PC-3 (cell line): ENCODE results near the gene VAMP8. TPM values are rescaled to one million over a fixed set of nuclear protein-coding genes. Genes with fewer than 3 reads are reported as not detected.

Source experiments
- ATAC-seq: fragments of 200-7000 bp; cut with Tn5 transposase; 2 replicates; pipeline ENCODE4 v1.9.1; 2020; ENCODE audit warnings: mild to moderate bottlenecking, moderate library complexity
- BruUV-seq: library from RNA; stranded (reverse); fragments of 400-500 nt; replicated peaks from 2 replicates; lab custom pipeline; 2021; lab: Mats Ljungman, UMichigan
- CTCF ChIA-PET: fragments of 300-600 bp; sonication (Branson Sonifier 250); formaldehyde crosslinking; loops from one replicate; lab custom pipeline; 2022; ENCODE audit warnings: antibody characterized with exemption; lab: Charles Lee
- POLR2A ChIA-PET: fragments of 300-600 bp; sonication (Branson Sonifier 250); formaldehyde crosslinking; loops from one replicate; lab custom pipeline; 2022; ENCODE audit warnings: antibody characterized with exemption; ENCODE audit not compliant: unreplicated experiment; lab: Charles Lee
- DNase-seq: peaks from one replicate; pipeline ENCODE4 v3.0.0-alpha.2; 2015
- H2AFZ ChIP-seq: fragments of 300-600 bp; sonication (generic); 2 replicates; pipeline ENCODE4 v1.6.0; 2016; ENCODE audit warnings: antibody characterized with exemption, low read length
- H3F3A ChIP-seq: fragments of 300-600 bp; sonication (generic); one replicate; pipeline ENCODE4 v1.6.0; 2017; ENCODE audit warnings: antibody characterized with exemption, low read length, control low read depth, mild to moderate bottlenecking; ENCODE audit not compliant: unreplicated experiment
- H3K27ac ChIP-seq: fragments of 300-600 bp; sonication (generic); 2 replicates; pipeline ENCODE4 v1.5.1; 2016; ENCODE audit warnings: mild to moderate bottlenecking, low read length
- H3K27me3 ChIP-seq: fragments of 300-600 bp; sonication (generic); 2 replicates; pipeline ENCODE4 v1.6.1; 2016; ENCODE audit warnings: low read length, mixed read lengths
- H3K36me3 ChIP-seq: fragments of 300-600 bp; sonication (generic); 2 replicates; pipeline ENCODE4 v1.6.1; 2016; ENCODE audit warnings: low read depth, mixed run types, low read length, mixed read lengths
- H3K4me1 ChIP-seq: fragments of 300-600 bp; sonication (generic); 2 replicates; pipeline ENCODE4 v1.5.1; 2016; ENCODE audit warnings: low read length; ENCODE audit not compliant: insufficient read depth
- H3K4me2 ChIP-seq: fragments of 300-600 bp; sonication (generic); 2 replicates; pipeline ENCODE4 v1.6.0; 2016; ENCODE audit warnings: low read length
- H3K4me3 ChIP-seq: fragments of 300-600 bp; sonication (generic); 2 replicates; pipeline ENCODE4 v1.5.1; 2016; ENCODE audit warnings: mild to moderate bottlenecking, low read length, mixed read lengths
- H3K79me2 ChIP-seq: fragments of 300-600 bp; sonication (generic); 2 replicates; pipeline ENCODE4 v1.6.1; 2017; ENCODE audit warnings: low read length, mixed read lengths
- H3K9ac ChIP-seq: fragments of 300-600 bp; sonication (generic); 2 replicates; pipeline ENCODE4 v1.6.0; 2016; ENCODE audit warnings: mild to moderate bottlenecking, low read length
- H3K9me2 ChIP-seq: fragments of 300-600 bp; sonication (generic); replicated peaks from 2 replicates; pipeline ENCODE4 v1.6.1; 2016; ENCODE audit warnings: mixed run types, low read length, mixed read lengths
- H3K9me3 ChIP-seq: fragments of 300-600 bp; sonication (generic); 2 replicates; pipeline ENCODE4 v1.6.1; 2016; ENCODE audit warnings: low read length, mixed read lengths
- H4K20me1 ChIP-seq: fragments of 300-600 bp; sonication (generic); 2 replicates; pipeline ENCODE4 v1.6.1; 2016; ENCODE audit warnings: low read length, mixed read lengths
- EZH2 ChIP-seq: fragments of 300-600 bp; sonication (generic); IDR thresholded peaks from one replicate; pipeline ENCODE4 v1.6.1; 2017; ENCODE audit warnings: antibody characterized with exemption, mild to moderate bottlenecking, low read length; ENCODE audit not compliant: unreplicated experiment
- EZH2phosphoT487 ChIP-seq: fragments of 300-600 bp; sonication (generic); IDR thresholded peaks from 2 replicates; pipeline ENCODE4 v1.6.1; 2018; ENCODE audit warnings: mild to moderate bottlenecking, antibody characterized with exemption, low read length, borderline replicate concordance
- intact Hi-C: fragments of 100-400 bp; cut with micrococcal nuclease; formaldehyde crosslinking; loops from 2 replicates; pipeline ENCODE4 v1.9.0; 2023
- total RNA-seq: library from RNA; depleted of rRNA; stranded (reverse); fragments of >200 nt; gene quantifications from 2 replicates; pipeline ENCODE4 v1.2.3, GENCODE V29; 2014
- TF ChIP-seq, protein P1 (sequence below): fragments of 300-600 bp; sonication (generic); conservative IDR thresholded peaks from 2 replicates; pipeline ENCODE4 v1.5.1; 2017; ENCODE audit warnings: antibody characterized with exemption, low read depth, mild to moderate bottlenecking, low read length

VAMP8 gene
- total RNA-seq, 1 experiment from 2014 or later: 142 TPM

DNA sequence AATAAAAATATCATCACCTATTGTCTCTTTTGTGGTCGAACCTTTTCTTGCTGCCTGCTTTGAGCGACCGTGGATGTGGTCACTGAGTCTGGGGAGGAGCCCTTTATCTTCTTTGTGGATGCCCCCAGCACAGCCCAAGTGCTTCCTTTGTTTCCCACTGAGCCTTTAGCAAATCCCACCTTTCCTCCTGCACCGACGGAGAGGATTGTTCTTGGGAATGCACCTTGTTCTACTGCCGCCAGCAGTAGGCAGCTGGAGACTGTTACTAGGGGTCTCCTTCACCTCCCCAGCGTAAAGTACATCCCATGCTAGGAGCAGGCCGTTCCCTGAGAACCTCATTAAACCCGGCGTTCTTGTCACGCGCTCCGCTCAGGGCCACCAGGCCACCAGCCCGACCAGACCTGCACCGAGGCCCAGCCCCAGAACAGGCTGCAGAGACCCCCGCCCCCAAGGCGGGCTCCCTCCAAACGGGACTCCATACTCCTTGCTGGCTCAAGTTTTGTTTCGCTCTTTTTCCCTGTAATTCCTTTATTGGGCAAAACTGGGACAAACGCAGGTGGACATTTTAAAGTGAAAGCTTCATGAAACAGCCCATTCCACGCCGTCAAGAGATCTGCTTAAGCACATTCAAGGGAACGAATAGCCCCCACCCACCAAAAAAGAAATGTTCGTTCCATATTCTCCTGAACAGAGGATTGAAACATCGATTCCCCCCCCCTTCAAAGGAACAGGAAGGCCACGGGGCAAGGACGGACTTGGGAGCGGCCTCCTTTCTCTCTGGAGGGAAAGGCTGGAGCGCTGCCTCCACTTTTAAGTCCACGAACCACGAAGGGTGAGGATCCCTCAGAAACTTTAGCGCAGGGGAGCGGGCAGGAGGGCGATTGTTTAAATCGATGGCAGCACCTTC lies 39.5 kb upstream of the VAMP8 start:
- H3K4me3 ChIP-seq: peak overlapping the region; percentile 95
- H4K20me1 ChIP-seq: peaks cover 38% of the 10 kb centered on the region
- POLR2A ChIA-PET: interaction anchor here (0.6 to 3.5 kb wide), 8 partner anchors 8 to 225 kb away, joined by 3 to 27 read pairs (median 4); no protein-coding TSS in a partner anchor
- H3K27me3 ChIP-seq: no peaks in the 10 kb centered on the region
- TF ChIP-seq EZH2: no peak
- TF ChIP-seq, protein P1, sequence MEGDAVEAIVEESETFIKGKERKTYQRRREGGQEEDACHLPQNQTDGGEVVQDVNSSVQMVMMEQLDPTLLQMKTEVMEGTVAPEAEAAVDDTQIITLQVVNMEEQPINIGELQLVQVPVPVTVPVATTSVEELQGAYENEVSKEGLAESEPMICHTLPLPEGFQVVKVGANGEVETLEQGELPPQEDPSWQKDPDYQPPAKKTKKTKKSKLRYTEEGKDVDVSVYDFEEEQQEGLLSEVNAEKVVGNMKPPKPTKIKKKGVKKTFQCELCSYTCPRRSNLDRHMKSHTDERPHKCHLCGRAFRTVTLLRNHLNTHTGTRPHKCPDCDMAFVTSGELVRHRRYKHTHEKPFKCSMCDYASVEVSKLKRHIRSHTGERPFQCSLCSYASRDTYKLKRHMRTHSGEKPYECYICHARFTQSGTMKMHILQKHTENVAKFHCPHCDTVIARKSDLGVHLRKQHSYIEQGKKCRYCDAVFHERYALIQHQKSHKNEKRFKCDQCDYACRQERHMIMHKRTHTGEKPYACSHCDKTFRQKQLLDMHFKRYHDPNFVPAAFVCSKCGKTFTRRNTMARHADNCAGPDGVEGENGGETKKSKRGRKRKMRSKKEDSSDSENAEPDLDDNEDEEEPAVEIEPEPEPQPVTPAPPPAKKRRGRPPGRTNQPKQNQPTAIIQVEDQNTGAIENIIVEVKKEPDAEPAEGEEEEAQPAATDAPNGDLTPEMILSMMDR: no peak
- no peak for TF ChIP-seq EZH2phosphoT487
- intact Hi-C loops: loop anchor here (1.0 to 2.0 kb wide), 4 partner anchors 21 to 117 kb away; no protein-coding TSS in a partner anchor
- peaks cover 35% of the 10 kb centered on the region for H3K36me3 ChIP-seq
- H3K4me2 ChIP-seq: peak overlapping the region; percentile 99
- H3K9me3 ChIP-seq: no peaks in the 10 kb centered on the region
- no peaks in the 10 kb centered on the region for H3K9me2 ChIP-seq
- ATAC-seq (peak; percentile 8), DNase-seq (peak; percentile 31)
- peak overlapping the region; percentile 59 for H2AFZ ChIP-seq
- peak overlapping the region; percentile 97 for H3K27ac ChIP-seq
- H3F3A ChIP-seq: peaks cover 30% of the 10 kb centered on the region
- peaks cover 70% of the 10 kb centered on the region for H3K79me2 ChIP-seq
- H3K4me1 ChIP-seq: peaks cover 44% of the 10 kb centered on the region
- peak overlapping the region; percentile 100 for H3K9ac ChIP-seq
- TSS peak; percentile 68 for BruUV-seq
- CTCF ChIA-PET: no interaction called here

- Histone ChIP-seq H3F3A (peaks cover 38% of the 10 kb centered on the region), H3K9me3 (no peaks in the 10 kb centered on the region), H3K79me2 (peaks cover 74% of the 10 kb centered on the region), H3K9me2 (no peaks in the 10 kb centered on the region), H3K4me1 (peaks cover 48% of the 10 kb centered on the region), H2AFZ (peak within 1 kb of the TSS; percentile 59), H3K4me2 (peak within 1 kb of the TSS; percentile 99), H3K9ac (peak within 1 kb of the TSS; percentile 100), H4K20me1 (peaks cover 46% of the 10 kb centered on the region), H3K27ac (peak within 1 kb of the TSS; percentile 97), H3K36me3 (peaks cover 41% of the 10 kb centered on the region), H3K27me3 (no peaks in the 10 kb centered on the region), H3K4me3 (peak within 1 kb of the TSS; percentile 95)
- TF ChIP-seq EZH2: no peak
- TF ChIP-seq, protein P1: peak; percentile 67
- peak; percentile 57 for ATAC-seq
- DNase-seq: peak; percentile 93
- POLR2A ChIA-PET: interaction anchor here (0.6 to 3.5 kb wide), 17 partner anchors 9 to 226 kb away, joined by 3 to 27 read pairs (median 4); partner anchors contain the start of genes ELMOD3, RETSAT and RNF181
- intact Hi-C loops: no loop called here
- CTCF ChIA-PET: interaction anchor here (1.5 to 1.9 kb wide), 2 partner anchors 13 to 117 kb away, joined by 4 to 8 read pairs; no protein-coding TSS in a partner anchor
- no TSS peak for BruUV-seq
Observed at GRCh38 chr2:85538507-85539360, 38.7 kb upstream of the VAMP8 start, which contains the start of gene MAT2A. TSS of gene MAT2A (plus strand) at chr2:85539168. CDS start at chr2:85539288, 120 bp downstream.
